SK-N-SH (cell line): ENCODE results near the gene SLC36A3. TPM values are rescaled to one million over a fixed set of nuclear protein-coding genes. Genes with fewer than 3 reads are reported as not detected.

ENCODE experiments used
- CTCF ChIA-PET: fragments of 300-600, 350-600 bp; formaldehyde crosslinking; extraction: SDS; loops from one replicate; lab custom pipeline; 2021; lab: Yijun Ruan, JAX
- POLR2A ChIA-PET: fragments of 350-600 bp; sonication (Branson Sonifier 250); formaldehyde crosslinking; extraction: SDS; loops from one replicate; lab custom pipeline; 2020; ENCODE audit warnings: antibody characterized with exemption, inconsistent platforms; lab: Yijun Ruan, JAX
- DNase-seq: peaks from one replicate; pipeline ENCODE4 v3.0.0; 2012
- H2AFZ ChIP-seq: fragments of 200-600 bp; sonication (generic); 2 replicates; pipeline ENCODE4 v1.8.1; 2016; ENCODE audit warnings: antibody characterized with exemption, mild to moderate bottlenecking, low read depth
- H3F3A ChIP-seq: fragments of 200-600 bp; sonication (generic); replicated peaks from 2 replicates; pipeline ENCODE3; 2016; ENCODE audit warnings: antibody characterized with exemption, mild to moderate bottlenecking; ENCODE audit not compliant: insufficient read depth
- H3K27ac ChIP-seq, 2 experiments: fragments of 200-500 bp in 1 of 2; fragments of 200-600 bp in 1 of 2; sonication (Bioruptor generic) in 1 of 2; sonication (generic), shearing (Covaris generic) in 1 of 2; 2 replicates each; pipeline versions ENCODE4 v1.5.1 to v1.6.1; 2014 to 2016; ENCODE audit warnings: low read depth in 2 of 2, inconsistent platforms in 1 of 2, low read length in 1 of 2, mild to moderate bottlenecking in 1 of 2, mixed read lengths in 1 of 2
- H3K27me3 ChIP-seq: fragments of 200-600 bp; sonication (generic), shearing (Covaris generic); 2 replicates; pipeline ENCODE4 v1.6.1; 2016; ENCODE audit warnings: mixed run types; ENCODE audit not compliant: insufficient read depth
- H3K36me3 ChIP-seq, 2 experiments: fragments of 200-500 bp in 1 of 2; fragments of 200-600 bp in 1 of 2; sonication (Bioruptor generic) in 1 of 2; sonication (generic) in 1 of 2; replicated peaks in 1 of 2; 2 replicates each; pipeline versions ENCODE3 to v1.5.1; 2014 to 2016; ENCODE audit warnings: low read length in 1 of 2, mild to moderate bottlenecking in 1 of 2; ENCODE audit not compliant: insufficient read depth in 2 of 2, control insufficient read depth in 1 of 2
- H3K4me1 ChIP-seq, 2 experiments: fragments of 200-500 bp in 1 of 2; fragments of 200-600 bp in 1 of 2; sonication (Bioruptor generic) in 1 of 2; sonication (generic), shearing (Covaris generic) in 1 of 2; 2 replicates each; pipeline versions ENCODE4 v1.5.1 to v1.6.1; 2014 to 2016; ENCODE audit warnings: low read depth in 1 of 2, low read length in 1 of 2, mixed run types in 1 of 2; ENCODE audit not compliant: insufficient read depth in 2 of 2, control insufficient read depth in 1 of 2
- H3K4me2 ChIP-seq: fragments of 200-600 bp; sonication (generic), shearing (Covaris generic); 2 replicates; pipeline ENCODE4 v1.6.1; 2017; ENCODE audit warnings: mixed run types
- H3K4me3 ChIP-seq, 2 experiments: fragments of 200-500 bp in 1 of 2; fragments of 200-600 bp in 1 of 2; sonication (Bioruptor generic) in 1 of 2; sonication (generic), shearing (Covaris generic) in 1 of 2; 2 replicates each; pipeline versions ENCODE4 v1.5.1 to v1.8.1; 2014 to 2016; ENCODE audit warnings: low read depth in 2 of 2, inconsistent platforms in 1 of 2, low read length in 1 of 2, mild to moderate bottlenecking in 1 of 2, mixed read lengths in 1 of 2, moderate library complexity in 1 of 2
- H3K79me2 ChIP-seq: fragments of 200-600 bp; sonication (generic); 2 replicates; pipeline ENCODE4 v1.8.1; 2017; ENCODE audit warnings: mild to moderate bottlenecking; ENCODE audit not compliant: insufficient read depth
- H3K9ac ChIP-seq: fragments of 200-600 bp; sonication (generic); 2 replicates; pipeline ENCODE4 v1.6.1; 2017; ENCODE audit warnings: mixed run types
- H3K9me2 ChIP-seq: fragments of 200-600 bp; sonication (generic); 2 replicates; pipeline ENCODE4 v1.6.1; 2017; ENCODE audit warnings: mixed run types
- H3K9me3 ChIP-seq: fragments of 200-600 bp; sonication (generic); 2 replicates; pipeline ENCODE4 v1.6.1; 2017; ENCODE audit warnings: mixed run types, mild to moderate bottlenecking, moderate library complexity
- H4K20me1 ChIP-seq: fragments of 200-600 bp; sonication (generic); 2 replicates; pipeline ENCODE4 v1.6.1; 2017; ENCODE audit warnings: mild to moderate bottlenecking, mixed run types; ENCODE audit not compliant: insufficient read depth
- GATA2 ChIP-seq: sonication (generic); formaldehyde crosslinking; IDR thresholded peaks from 2 replicates; pipeline ENCODE4 v1.5.0; 2020; ENCODE audit warnings: mild to moderate bottlenecking, missing genetic modification reagents
- WGBS: methylation state at CpG from one replicate; pipeline ENCODE4 v1.1.6; 2017; ENCODE audit warnings: low lambda C conversion rate; 5-methylcytosine and 5-hydroxymethylcytosine counted together
- polyA plus RNA-seq, 3 experiments: library from polyadenylated mRNA; depleted of rRNA; stranded (reverse); fragments of >200 nt; gene quantifications; 2 replicates each; pipeline ENCODE4 v1.2.3, GENCODE V29; 2012
- TF ChIP-seq, protein P1 (sequence below): fragments of 150-350 bp; IDR thresholded peaks from 2 replicates; pipeline ENCODE4 v1.6.1; 2017; ENCODE audit warnings: antibody characterized with exemption, low read length, low read depth, borderline replicate concordance
- TF ChIP-seq, protein P2 (sequence below): IDR thresholded peaks from 2 replicates; pipeline ENCODE4 v1.4.0; 2012; ENCODE audit warnings: low read depth, borderline replicate concordance
- TF ChIP-seq, protein P3 (sequence below): IDR thresholded peaks from 2 replicates; pipeline ENCODE4 v1.6.1; 2012; ENCODE audit warnings: mild to moderate bottlenecking, low read depth, low read length, moderate library complexity

Gene SLC36A3
- polyA plus RNA-seq, 1 of the 3 experiments (the other 2 are of a cell fraction) = not detected

DNA sequence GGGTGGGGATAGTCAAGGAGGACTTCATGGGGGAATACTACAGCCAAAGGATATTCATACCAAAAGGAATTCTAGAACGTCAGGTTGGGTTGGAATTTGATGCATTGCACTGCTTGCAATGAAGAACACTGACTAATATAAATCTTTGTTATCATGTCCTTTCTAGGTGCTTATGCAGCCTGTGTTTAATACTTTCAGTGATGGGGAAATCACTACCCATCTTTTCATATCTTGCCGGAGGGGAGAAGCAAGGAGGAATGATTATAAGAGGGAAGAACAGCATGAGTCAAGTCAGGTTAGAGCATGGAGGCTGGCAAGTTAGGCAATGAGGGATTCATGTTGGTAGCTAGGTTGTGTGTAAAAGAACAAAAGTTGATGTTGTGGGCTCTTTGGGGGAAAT, 74.6 kb downstream of the SLC36A3 start:
- Histone ChIP-seq H2AFZ (no peak overlapping the region), H3K4me2 (no peak overlapping the region), H3K27ac (no peak overlapping the region), H3K4me1 (no peaks in the 10 kb centered on the region), H3K36me3 (no peaks in the 10 kb centered on the region), H3K4me3 (no peak overlapping the region), H3K9me2 (no peaks in the 10 kb centered on the region), H3K27me3 (no peaks in the 10 kb centered on the region; the same call in 1 of the 2 replicates), H3K9ac (no peak overlapping the region), H3K79me2 (no peaks in the 10 kb centered on the region), H4K20me1 (no peaks in the 10 kb centered on the region), H3K9me3 (no peaks in the 10 kb centered on the region), H3F3A (no peaks in the 10 kb centered on the region)
- TF ChIP-seq, protein P1, sequence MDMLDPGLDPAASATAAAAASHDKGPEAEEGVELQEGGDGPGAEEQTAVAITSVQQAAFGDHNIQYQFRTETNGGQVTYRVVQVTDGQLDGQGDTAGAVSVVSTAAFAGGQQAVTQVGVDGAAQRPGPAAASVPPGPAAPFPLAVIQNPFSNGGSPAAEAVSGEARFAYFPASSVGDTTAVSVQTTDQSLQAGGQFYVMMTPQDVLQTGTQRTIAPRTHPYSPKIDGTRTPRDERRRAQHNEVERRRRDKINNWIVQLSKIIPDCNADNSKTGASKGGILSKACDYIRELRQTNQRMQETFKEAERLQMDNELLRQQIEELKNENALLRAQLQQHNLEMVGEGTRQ = no peak
- POLR2A ChIA-PET = no interaction called here
- DNase-seq = no peak
- CTCF ChIA-PET = interaction anchor here (1.1 to 2.7 kb wide), 5 partner anchors 9 to 219 kb away, joined by 3 to 21 read pairs (median 4); no protein-coding TSS in a partner anchor
- WGBS = 40% methylated on average over 2 of the region's 2 CpGs

DNA sequence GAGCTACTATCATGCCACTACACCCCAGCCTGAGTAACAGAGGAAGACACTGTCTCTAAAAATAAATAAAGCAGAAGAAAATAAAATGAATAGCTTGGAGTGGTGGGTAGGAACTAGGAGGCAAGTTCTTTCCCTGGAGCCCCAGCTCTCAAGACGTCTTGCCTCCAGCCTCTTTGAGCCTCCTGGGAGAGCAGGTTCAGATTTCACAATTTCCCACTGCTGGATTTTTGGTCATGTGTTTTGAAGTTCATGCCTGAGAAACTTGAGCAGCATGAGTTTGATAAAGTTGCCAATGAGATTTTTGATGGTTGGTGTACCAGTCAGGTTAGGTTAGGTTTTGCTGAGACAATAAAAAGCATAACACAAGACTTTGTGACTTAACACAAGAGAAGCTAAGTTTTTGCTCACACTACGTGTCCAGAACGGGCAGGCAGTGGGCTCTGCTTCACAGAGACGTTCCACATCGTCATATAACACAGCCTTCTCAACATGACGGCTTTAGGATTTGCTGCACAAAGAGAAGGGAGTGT, 75.6 kb downstream of the SLC36A3 start:
- Histone ChIP-seq H3K9ac (no peak overlapping the region), H3K27ac (no peak overlapping the region), H3K36me3 (no peaks in the 10 kb centered on the region), H4K20me1 (no peaks in the 10 kb centered on the region), H3K79me2 (no peaks in the 10 kb centered on the region), H2AFZ (no peak overlapping the region), H3K4me1 (no peaks in the 10 kb centered on the region; a peak in 1 of 4 replicates), H3K4me3 (no peak overlapping the region), H3K27me3 (no peaks in the 10 kb centered on the region; the same call in 1 of the 2 replicates), H3K9me2 (no peaks in the 10 kb centered on the region), H3K4me2 (no peak overlapping the region), H3K9me3 (no peaks in the 10 kb centered on the region), H3F3A (no peaks in the 10 kb centered on the region)
- TF ChIP-seq, protein P2, sequence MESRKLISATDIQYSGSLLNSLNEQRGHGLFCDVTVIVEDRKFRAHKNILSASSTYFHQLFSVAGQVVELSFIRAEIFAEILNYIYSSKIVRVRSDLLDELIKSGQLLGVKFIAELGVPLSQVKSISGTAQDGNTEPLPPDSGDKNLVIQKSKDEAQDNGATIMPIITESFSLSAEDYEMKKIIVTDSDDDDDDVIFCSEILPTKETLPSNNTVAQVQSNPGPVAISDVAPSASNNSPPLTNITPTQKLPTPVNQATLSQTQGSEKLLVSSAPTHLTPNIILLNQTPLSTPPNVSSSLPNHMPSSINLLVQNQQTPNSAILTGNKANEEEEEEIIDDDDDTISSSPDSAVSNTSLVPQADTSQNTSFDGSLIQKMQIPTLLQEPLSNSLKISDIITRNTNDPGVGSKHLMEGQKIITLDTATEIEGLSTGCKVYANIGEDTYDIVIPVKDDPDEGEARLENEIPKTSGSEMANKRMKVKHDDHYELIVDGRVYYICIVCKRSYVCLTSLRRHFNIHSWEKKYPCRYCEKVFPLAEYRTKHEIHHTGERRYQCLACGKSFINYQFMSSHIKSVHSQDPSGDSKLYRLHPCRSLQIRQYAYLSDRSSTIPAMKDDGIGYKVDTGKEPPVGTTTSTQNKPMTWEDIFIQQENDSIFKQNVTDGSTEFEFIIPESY = no peak
- TF ChIP-seq, protein P3, sequence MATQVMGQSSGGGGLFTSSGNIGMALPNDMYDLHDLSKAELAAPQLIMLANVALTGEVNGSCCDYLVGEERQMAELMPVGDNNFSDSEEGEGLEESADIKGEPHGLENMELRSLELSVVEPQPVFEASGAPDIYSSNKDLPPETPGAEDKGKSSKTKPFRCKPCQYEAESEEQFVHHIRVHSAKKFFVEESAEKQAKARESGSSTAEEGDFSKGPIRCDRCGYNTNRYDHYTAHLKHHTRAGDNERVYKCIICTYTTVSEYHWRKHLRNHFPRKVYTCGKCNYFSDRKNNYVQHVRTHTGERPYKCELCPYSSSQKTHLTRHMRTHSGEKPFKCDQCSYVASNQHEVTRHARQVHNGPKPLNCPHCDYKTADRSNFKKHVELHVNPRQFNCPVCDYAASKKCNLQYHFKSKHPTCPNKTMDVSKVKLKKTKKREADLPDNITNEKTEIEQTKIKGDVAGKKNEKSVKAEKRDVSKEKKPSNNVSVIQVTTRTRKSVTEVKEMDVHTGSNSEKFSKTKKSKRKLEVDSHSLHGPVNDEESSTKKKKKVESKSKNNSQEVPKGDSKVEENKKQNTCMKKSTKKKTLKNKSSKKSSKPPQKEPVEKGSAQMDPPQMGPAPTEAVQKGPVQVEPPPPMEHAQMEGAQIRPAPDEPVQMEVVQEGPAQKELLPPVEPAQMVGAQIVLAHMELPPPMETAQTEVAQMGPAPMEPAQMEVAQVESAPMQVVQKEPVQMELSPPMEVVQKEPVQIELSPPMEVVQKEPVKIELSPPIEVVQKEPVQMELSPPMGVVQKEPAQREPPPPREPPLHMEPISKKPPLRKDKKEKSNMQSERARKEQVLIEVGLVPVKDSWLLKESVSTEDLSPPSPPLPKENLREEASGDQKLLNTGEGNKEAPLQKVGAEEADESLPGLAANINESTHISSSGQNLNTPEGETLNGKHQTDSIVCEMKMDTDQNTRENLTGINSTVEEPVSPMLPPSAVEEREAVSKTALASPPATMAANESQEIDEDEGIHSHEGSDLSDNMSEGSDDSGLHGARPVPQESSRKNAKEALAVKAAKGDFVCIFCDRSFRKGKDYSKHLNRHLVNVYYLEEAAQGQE = no peak
- no peak for TF ChIP-seq GATA2 (CRISPR knock-in tag)
- 14% methylated on average over 6 of the region's 6 CpGs for WGBS
- no peak for DNase-seq
- ChIA-PET CTCF (interaction anchor here (1.1 to 2.7 kb wide), 4 partner anchors 10 to 220 kb away, joined by 3 to 21 read pairs (median 4); no protein-coding TSS in a partner anchor), POLR2A (no interaction called here)

Other genes starting within 250 kb of the SLC36A3 start
- gene TNIP1, start 222.7 kb downstream of the SLC36A3 start, polyA plus RNA-seq (2012; rRNA removed) = 39.4 and 46.2 TPM in 2 replicates
- 87.5 and 101 TPM in 2 replicates for gene ANXA6, start 146.0 kb downstream of the SLC36A3 start, polyA plus RNA-seq (2012; rRNA removed)
- gene CCDC69, start 79.7 kb downstream of the SLC36A3 start, polyA plus RNA-seq (2012; rRNA removed) = 0.38 and 0.54 TPM in 2 replicates
- gene GM2A, start 50.6 kb downstream of the SLC36A3 start, polyA plus RNA-seq (2012; rRNA removed) = 8.0 and 10.2 TPM in 2 replicates
- not detected in 2 replicates for gene SLC36A2, start 43.8 kb upstream of the SLC36A3 start, polyA plus RNA-seq (2012; rRNA removed)
- gene SLC36A1, start 143.8 kb upstream of the SLC36A3 start, polyA plus RNA-seq (2012; rRNA removed) = 4.1 and 6.3 TPM in 2 replicates